Lower leg skin (tissue), 4 donors: ENCODE data around the gene RPS5. TPM values are rescaled to one million over a fixed set of nuclear protein-coding genes. Genes with fewer than 3 reads are reported as not detected.

Experiments
- DNase-seq, 2 donors: peaks; one replicate each; pipeline ENCODE4 v3.0.0-alpha.2; 2019; ENCODE audit warnings: low spot score in 2 of 2
- H3K4me3 ChIP-seq: fragments of 200-600 bp; sonication (generic); 2 replicates; pipeline ENCODE4 v1.5.1; 2017; ENCODE audit warnings: mild to moderate bottlenecking, low read depth; ENCODE audit not compliant: poor library complexity, severe bottlenecking
- POLR2A ChIP-seq, 2 donors: fragments of 450-650 bp; IDR thresholded peaks; one replicate each; pipeline ENCODE4 v1.6.1; 2016 to 2017; ENCODE audit warnings: antibody characterized with exemption in 2 of 2, mild to moderate bottlenecking in 1 of 2, moderate library complexity in 1 of 2
- WGBS, 2 donors: methylation state at CpG; one replicate each; pipeline ENCODE4 v1.1.5; 2018; 5-methylcytosine and 5-hydroxymethylcytosine counted together
- intact Hi-C: fragments of 100-400 bp; cut with DNase I; formaldehyde crosslinking; loops from one replicate; pipeline ENCODE4 v1.15.0; 2023; ENCODE audit warnings: low total_unique reads
- total RNA-seq, 4 donors: library from RNA; depleted of rRNA; stranded (reverse); fragments of >200 nt; gene quantifications; one replicate each; pipeline ENCODE4 v1.1.0, GENCODE V29; 2016
- TF ChIP-seq, protein P1 (sequence below), 3 donors: fragments of 450-650 bp; IDR thresholded peaks; one replicate each; pipeline ENCODE4 v1.5.1; 2016; ENCODE audit warnings: antibody characterized with exemption in 3 of 3, mild to moderate bottlenecking in 3 of 3, moderate library complexity in 2 of 3

RPS5 gene
- total RNA-seq, 4 donors from 2014 or later = 1,758 to 2,840 (median 2,497) TPM

GRCh38 chr19:58393725-58394033 lies 6.6 kb downstream of the RPS5 start:
- TF ChIP-seq POLR2A (IDR thresholded peaks at IDR 0.05) = no peak
- TF ChIP-seq, protein P1, sequence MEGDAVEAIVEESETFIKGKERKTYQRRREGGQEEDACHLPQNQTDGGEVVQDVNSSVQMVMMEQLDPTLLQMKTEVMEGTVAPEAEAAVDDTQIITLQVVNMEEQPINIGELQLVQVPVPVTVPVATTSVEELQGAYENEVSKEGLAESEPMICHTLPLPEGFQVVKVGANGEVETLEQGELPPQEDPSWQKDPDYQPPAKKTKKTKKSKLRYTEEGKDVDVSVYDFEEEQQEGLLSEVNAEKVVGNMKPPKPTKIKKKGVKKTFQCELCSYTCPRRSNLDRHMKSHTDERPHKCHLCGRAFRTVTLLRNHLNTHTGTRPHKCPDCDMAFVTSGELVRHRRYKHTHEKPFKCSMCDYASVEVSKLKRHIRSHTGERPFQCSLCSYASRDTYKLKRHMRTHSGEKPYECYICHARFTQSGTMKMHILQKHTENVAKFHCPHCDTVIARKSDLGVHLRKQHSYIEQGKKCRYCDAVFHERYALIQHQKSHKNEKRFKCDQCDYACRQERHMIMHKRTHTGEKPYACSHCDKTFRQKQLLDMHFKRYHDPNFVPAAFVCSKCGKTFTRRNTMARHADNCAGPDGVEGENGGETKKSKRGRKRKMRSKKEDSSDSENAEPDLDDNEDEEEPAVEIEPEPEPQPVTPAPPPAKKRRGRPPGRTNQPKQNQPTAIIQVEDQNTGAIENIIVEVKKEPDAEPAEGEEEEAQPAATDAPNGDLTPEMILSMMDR (IDR thresholded peaks at IDR 0.05) = no peak
- intact Hi-C loops = no loop called here

GRCh38 chr19:58394821-58395219 lies 7.8 kb downstream of the RPS5 start:
- no peak for TF ChIP-seq POLR2A (IDR thresholded peaks at IDR 0.05)
- TF ChIP-seq, protein P1 (IDR thresholded peaks at IDR 0.05) = no peak
- DNase-seq = no peak
- WGBS, 2 donors = 48 to 55% methylated on average over 3 of the region's 3 CpGs
- no peak overlapping the region for H3K4me3 ChIP-seq
- intact Hi-C loops = no loop called here

More at GRCh38 chr19:58393725-58394033, 6.6 kb downstream of the RPS5 start:
- DNase-seq = no peak
- no peak overlapping the region for H3K4me3 ChIP-seq
- WGBS, 2 donors = 83 to 86% methylated on average over 4 of the region's 4 CpGs

- TF ChIP-seq, protein P1 (IDR thresholded peaks at IDR 0.05) = no peak
- intact Hi-C loops = no loop called here
- WGBS, 2 donors = 23 to 27% methylated on average over 16 to 20 of the region's 21 CpGs
- H3K4me3 ChIP-seq = no peak within 1 kb of the TSS
- no peak for DNase-seq
These were observed 8.3 kb downstream of the RPS5 start, which contains the start of gene RNF225 for GRCh38 chr19:58395220-58395978. TSS of gene RNF225 (plus strand) at chr19:58395656. CDS start at chr19:58396090, 434 bp downstream.

GRCh38 chr19:58395979-58396627 lies 9.0 kb downstream of the RPS5 start:
- DNase-seq = no peak
- H3K4me3 ChIP-seq = no peak overlapping the region
- intact Hi-C loops = no loop called here
- WGBS, 2 donors = 9 to 10% methylated on average over 15 to 20 of the region's 75 CpGs
- no peak for TF ChIP-seq POLR2A (IDR thresholded peaks at IDR 0.05)
- TF ChIP-seq, protein P1 (IDR thresholded peaks at IDR 0.05) = no peak

DNA sequence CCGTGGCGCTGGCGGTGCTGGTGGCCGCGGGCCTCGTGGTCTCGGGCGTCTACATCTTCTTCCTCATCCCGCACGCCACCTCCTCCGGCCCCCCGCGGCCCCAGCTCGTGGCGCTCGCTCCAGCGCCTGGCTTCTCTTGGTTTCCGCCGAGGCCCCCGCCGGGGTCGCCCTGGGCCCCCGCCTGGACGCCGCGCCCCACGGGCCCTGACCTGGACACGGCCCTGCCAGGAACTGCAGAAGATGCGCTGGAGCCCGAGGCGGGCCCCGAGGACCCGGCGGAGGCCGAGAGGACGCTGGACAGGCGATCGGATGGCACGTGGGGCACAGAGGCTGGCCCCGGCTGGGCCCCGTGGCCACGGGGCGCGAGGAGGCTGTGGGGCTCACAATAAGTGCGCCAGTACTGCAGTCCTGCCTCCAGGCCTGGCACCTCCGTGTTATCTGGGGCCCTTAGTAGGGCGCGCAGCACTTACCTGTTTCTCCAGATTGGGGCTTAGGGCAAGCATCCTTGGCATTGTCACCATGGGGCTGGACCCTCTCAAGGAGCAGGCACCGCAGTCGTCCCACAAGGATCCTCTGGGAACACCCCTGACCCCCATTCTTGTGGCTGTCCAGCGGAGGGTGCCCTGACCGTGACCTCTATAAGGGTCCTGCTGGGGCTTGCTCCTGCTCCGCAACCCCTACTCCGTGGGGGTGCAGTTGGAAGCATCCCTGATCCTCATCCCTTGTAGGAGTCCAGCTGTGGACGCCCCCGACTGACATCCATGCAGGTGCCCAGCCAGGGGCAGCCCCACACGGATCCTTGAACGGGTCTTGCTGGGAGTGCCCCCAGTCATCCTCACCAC lies 9.8 kb downstream of the RPS5 start:
- no peak for TF ChIP-seq POLR2A (IDR thresholded peaks at IDR 0.05)
- TF ChIP-seq, protein P1 (IDR thresholded peaks at IDR 0.05) = no peak
- intact Hi-C loops = no loop called here
- no peak for DNase-seq
- 46 to 55% methylated on average over 28 to 34 of the region's 58 CpGs for whole genome bisulfite sequencing, 2 donors
- H3K4me3 ChIP-seq = no peak overlapping the region
